Epithelial cell of esophagus (primary cell): Measurements from ENCODE around the gene SLC25A19.
A peak's percentile ranks its signal among the peaks of the same experiment; 100 is the strongest.

Source experiments
- DNase-seq: peaks from one replicate; pipeline ENCODE4 v3.0.0; 2010; ENCODE audit warnings: low read depth
- H3K4me3 ChIP-seq: 2 replicates; pipeline ENCODE4 v1.5.1; 2011; ENCODE audit warnings: mild to moderate bottlenecking, low read length, control low read depth
- TF ChIP-seq, protein P1 (sequence below): IDR thresholded peaks from 2 replicates; pipeline ENCODE4 v1.5.1; 2011; ENCODE audit warnings: low read depth, mild to moderate bottlenecking, low read length, control low read depth, inconsistent platforms; ENCODE audit not compliant: insufficient read depth; ENCODE audit errors: missing control alignments

Gene SLC25A19

DNA sequence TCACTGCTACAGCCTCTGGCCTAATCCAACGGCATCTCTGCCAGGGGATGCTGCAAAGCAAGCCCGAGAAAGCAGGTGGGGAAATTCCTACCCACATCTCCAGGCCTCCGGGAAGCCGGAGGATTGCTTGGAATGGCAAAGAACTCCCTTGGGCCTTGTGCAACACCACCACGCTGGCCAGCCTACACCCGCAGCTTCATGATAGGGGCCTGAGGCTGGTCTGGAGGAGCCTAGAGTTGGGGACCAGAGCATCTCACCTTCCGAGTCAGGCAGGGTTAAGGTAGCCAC lies 48.1 kb downstream of the SLC25A19 start:
- TF ChIP-seq, protein P1, sequence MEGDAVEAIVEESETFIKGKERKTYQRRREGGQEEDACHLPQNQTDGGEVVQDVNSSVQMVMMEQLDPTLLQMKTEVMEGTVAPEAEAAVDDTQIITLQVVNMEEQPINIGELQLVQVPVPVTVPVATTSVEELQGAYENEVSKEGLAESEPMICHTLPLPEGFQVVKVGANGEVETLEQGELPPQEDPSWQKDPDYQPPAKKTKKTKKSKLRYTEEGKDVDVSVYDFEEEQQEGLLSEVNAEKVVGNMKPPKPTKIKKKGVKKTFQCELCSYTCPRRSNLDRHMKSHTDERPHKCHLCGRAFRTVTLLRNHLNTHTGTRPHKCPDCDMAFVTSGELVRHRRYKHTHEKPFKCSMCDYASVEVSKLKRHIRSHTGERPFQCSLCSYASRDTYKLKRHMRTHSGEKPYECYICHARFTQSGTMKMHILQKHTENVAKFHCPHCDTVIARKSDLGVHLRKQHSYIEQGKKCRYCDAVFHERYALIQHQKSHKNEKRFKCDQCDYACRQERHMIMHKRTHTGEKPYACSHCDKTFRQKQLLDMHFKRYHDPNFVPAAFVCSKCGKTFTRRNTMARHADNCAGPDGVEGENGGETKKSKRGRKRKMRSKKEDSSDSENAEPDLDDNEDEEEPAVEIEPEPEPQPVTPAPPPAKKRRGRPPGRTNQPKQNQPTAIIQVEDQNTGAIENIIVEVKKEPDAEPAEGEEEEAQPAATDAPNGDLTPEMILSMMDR = no peak
- H3K4me3 ChIP-seq = no peak overlapping the region
- DNase-seq = no peak

DNA sequence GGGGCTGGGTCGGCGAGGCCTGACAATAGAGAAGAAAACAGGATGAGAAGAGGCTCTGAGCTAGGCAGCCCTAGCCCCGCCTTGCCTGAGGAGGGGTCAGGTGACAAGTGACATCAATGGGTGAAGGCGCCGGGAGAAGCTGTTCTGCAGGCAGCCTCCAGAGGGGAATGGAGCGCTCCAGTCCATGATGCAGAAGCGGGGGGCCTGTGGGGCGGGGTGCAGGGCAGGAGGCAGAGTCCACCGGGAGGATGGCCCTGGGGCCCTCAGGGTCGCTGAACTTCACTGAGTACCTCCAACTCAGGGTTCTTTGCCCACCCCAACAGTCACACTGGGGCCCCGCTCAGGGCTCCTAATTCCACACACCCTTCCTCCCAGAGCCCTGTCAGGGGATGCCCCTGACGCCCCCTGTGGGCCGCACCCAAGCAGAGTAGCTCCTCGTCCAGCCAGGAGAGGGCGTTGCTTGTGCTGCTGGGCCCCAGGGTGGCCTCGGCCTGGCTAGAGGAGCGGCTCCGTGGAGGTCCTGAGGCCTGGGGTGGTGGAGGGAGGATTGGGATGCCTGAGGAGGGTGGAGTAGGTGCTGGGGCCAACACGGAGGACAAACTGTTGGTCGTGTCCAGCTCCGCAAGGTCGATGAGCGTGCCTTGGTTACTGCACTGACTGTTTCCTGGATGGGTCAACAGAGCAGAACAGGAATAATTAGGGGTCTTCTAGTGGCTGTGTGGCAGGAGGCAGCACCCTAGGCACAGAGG lies 48.7 kb downstream of the SLC25A19 start:
- TF ChIP-seq, protein P1 = peak; percentile 68
- no peak overlapping the region for H3K4me3 ChIP-seq
- peak; percentile 43 for DNase-seq

DNA sequence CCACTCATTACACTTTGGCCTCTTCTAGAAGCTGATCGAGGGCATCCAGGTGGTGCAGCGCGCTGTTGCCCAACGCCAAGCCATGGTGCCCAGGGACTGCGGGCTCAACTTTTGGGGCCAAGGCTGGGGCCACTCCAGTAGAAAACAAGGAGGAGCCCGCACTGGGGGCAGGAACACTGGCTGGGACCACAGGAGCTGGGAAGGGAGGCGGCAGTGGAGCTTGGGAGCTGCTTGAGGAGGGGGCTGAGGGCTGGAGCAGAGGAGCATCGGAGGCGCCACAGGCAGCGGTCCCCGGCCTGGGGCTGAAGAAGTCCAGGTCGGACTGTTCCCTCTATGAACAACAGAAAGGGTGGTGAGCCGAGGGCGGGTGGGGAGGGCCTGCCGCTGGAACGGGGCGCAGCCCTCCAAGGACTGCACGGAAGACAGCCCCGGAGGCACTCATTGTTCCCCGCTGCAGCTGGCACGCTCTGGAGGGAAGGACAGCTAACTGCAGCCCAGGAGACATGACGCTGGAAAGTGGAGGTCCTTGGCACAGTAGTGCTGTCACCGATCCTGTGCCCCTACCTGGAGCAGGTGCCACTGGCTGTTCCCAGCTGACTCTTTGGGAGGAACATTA lies 49.3 kb downstream of the SLC25A19 start:
- TF ChIP-seq, protein P1 = no peak

DNA sequence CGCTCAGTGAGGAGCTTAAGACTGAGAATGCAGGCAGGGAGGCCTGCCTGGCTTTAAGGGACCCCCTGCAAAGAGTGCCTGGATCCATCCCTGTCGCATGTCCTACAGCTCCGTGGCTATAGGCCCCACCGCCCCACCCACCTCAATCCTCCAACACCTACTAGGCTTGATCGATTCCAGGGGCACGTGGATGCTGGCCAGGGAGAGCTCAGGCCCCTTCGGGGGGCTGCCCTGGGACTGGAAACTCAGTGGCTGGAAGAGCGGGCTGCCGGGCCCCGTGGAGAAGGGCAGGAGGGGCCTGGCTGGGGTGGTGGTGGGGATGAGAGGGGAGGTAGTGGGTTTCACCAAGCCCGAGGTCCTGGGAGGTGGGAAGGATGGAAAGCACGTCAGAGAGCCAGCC lies 50.0 kb downstream of the SLC25A19 start:
- TF ChIP-seq, protein P1 = no peak
- no peak overlapping the region for H3K4me3 ChIP-seq
- no peak for DNase-seq

More for the DNA sequence above, 49.3 kb downstream of the SLC25A19 start:
- no peak for DNase-seq
- no peak overlapping the region for H3K4me3 ChIP-seq

DNA sequence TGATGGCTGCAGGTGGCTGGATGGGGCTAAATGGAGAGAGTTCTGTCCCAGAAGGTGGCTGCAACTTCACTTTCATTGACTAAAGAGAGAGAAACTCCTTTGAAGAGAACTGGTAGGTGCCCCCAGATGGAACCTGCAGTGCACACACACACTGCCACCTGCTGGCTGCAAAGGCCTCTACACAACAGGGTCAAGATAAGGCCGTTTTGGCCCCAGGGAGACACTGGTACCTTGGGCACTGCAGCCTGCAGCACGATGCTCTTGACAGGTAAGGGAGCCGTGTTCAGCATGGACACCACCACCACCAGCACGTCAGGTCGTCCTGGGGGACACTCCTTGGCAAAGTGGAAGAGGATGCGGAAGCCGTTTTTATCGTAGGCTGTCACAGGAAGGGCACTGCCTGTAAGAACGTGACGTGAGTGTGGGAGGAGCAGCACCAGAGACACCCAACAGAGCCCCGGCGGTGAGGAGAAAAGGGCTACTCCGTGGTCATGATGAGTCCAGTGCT lies 50.5 kb downstream of the SLC25A19 start:
- H3K4me3 ChIP-seq = no peak overlapping the region
- TF ChIP-seq, protein P1 = peak; percentile 93
- DNase-seq = peak; percentile 72

DNA sequence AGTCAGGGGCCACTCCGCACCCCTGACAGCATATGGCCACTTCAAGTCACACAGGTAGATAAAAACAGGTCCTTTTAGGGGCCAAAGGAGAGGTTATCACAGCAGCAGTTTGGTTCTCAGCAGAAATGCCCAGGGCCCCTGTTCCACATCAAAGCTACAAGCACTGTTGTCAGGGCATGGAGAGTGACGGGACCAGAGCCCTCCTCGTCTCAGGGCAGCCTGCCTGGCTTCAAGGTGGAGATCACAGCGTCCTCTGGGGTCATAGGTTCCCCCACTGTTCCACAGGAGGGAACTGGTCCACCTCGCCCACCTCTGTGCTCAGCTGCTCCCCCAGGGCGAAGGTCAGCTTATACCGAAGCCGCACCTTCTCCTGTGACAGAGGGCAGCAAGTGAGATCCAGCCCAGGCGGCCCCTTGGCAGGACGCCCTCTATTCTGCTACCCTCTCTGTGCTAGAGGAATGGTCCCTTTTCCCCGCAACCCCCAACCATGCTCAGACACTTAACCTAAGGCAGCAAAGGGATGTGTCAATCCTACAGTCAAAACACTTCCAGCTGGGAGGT lies 51.1 kb downstream of the SLC25A19 start:
- TF ChIP-seq, protein P1 = no peak
- no peak overlapping the region for H3K4me3 ChIP-seq

More for the DNA sequence above, 51.1 kb downstream of the SLC25A19 start:
- DNase-seq = no peak
